Measurements from ENCODE around the gene RBM19. TPM values are rescaled to one million over a fixed set of nuclear protein-coding genes. Genes with fewer than 3 reads are reported as not detected.

The RBM19 gene
- total and polyA plus RNA-seq, 3 donors from 2014 or later, result 28.9 to 55.4 (median 49.5) TPM

- H3K27ac ChIP-seq, result no peak overlapping the region
- H3K36me3 ChIP-seq (ENCODE audit: low read depth, missing control alignments), result no peaks in the 10 kb centered on the region
- TF ChIP-seq POLR2A (IDR thresholded peaks at IDR 0.05) (no peak), CTCF (IDR thresholded peaks at IDR 0.05) (no peak)
- DNase-seq, result no peak
- intact Hi-C loops (cut with DNase I; ENCODE audit: low total_unique reads), result no loop called here
- H3K4me1 ChIP-seq, result peaks cover 5% of the 10 kb centered on the region
- H3K4me3 ChIP-seq, result no peak overlapping the region
- no peaks in the 10 kb centered on the region for H3K9me3 ChIP-seq
- WGBS, 2 donors, result 96 to 100% methylated on average over 1 of the region's 1 CpG
- no peaks in the 10 kb centered on the region for H3K27me3 ChIP-seq
Measured at GRCh38 chr12:113962733-113963132, 3.4 kb downstream of the RBM19 start.

GRCh38 chr12:113961921-113962710 is 4.0 kb downstream of the RBM19 start:
- Histone ChIP-seq H3K4me1 (peaks cover 5% of the 10 kb centered on the region), H3K4me3 (no peak overlapping the region), H3K36me3 (ENCODE audit: low read depth, missing control alignments) (no peaks in the 10 kb centered on the region), H3K9me3 (no peaks in the 10 kb centered on the region), H3K27ac (no peak overlapping the region), H3K27me3 (no peaks in the 10 kb centered on the region)
- TF ChIP-seq CTCF (IDR thresholded peaks at IDR 0.05) (no peak), POLR2A (IDR thresholded peaks at IDR 0.05) (no peak)
- WGBS, 2 donors, result 74 to 83% methylated on average over 12 to 16 of the region's 16 CpGs
- no peak for DNase-seq
- intact Hi-C loops (cut with DNase I; ENCODE audit: low total_unique reads), result no loop called here

- Histone ChIP-seq H3K4me3 (no peak overlapping the region), H3K27me3 (no peaks in the 10 kb centered on the region), H3K27ac (no peak overlapping the region), H3K9me3 (no peaks in the 10 kb centered on the region), H3K4me1 (no peaks in the 10 kb centered on the region), H3K36me3 (ENCODE audit: low read depth, missing control alignments) (no peaks in the 10 kb centered on the region)
- no peak for TF ChIP-seq CTCF (IDR thresholded peaks at IDR 0.05)
- TF ChIP-seq POLR2A (IDR thresholded peaks at IDR 0.05), result no peak
- 92 to 96% methylated on average over 5 to 6 of the region's 6 CpGs for WGBS, 2 donors
- intact Hi-C loops (cut with DNase I; ENCODE audit: low total_unique reads), result no loop called here
- DNase-seq, result no peak
Measured at GRCh38 chr12:113960030-113960429, 6.1 kb downstream of the RBM19 start.

GRCh38 chr12:113959096-113959495 is 7.0 kb downstream of the RBM19 start:
- intact Hi-C loops (cut with DNase I; ENCODE audit: low total_unique reads), result no loop called here
- WGBS, 2 donors, result 88 to 96% methylated on average over 13 to 14 of the region's 14 CpGs
- H3K27ac ChIP-seq, result no peak overlapping the region
- H3K27me3 ChIP-seq, result no peaks in the 10 kb centered on the region
- TF ChIP-seq CTCF (IDR thresholded peaks at IDR 0.05), result no peak
- no peak for TF ChIP-seq POLR2A (IDR thresholded peaks at IDR 0.05)
- H3K4me3 ChIP-seq, result no peak overlapping the region
- DNase-seq, result no peak
- H3K4me1 ChIP-seq, result no peaks in the 10 kb centered on the region
- H3K9me3 ChIP-seq, result no peaks in the 10 kb centered on the region
- no peaks in the 10 kb centered on the region for H3K36me3 ChIP-seq (ENCODE audit: low read depth, missing control alignments)

DNA sequence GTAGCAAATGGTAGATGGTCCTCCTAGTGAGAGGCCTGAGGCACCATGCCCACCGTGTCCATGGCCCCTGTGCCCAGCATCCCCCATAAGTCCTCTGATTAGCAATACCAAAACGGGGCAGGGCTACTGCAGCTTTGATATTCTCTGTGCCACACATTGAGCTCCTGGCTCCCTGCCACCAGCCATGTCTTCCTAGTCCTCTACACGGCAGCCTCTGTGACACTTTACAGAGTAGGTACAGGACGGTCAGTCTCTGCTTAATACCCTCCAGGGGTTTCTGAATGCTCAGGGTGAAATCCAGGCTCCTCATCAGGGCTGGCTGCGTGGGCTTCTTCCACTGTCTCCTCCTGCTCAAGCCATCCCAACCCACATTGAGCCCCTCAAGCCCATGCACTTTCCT is 8.0 kb downstream of the RBM19 start:
- no peaks in the 10 kb centered on the region for H3K36me3 ChIP-seq (ENCODE audit: low read depth, missing control alignments)
- DNase-seq, result no peak
- intact Hi-C loops (cut with DNase I; ENCODE audit: low total_unique reads), result no loop called here
- no peaks in the 10 kb centered on the region for H3K27me3 ChIP-seq
- 68 to 94% methylated on average over 4 to 5 of the region's 5 CpGs for WGBS, 2 donors
- no peaks in the 10 kb centered on the region for H3K4me1 ChIP-seq
- H3K4me3 ChIP-seq, result no peak overlapping the region
- TF ChIP-seq CTCF (IDR thresholded peaks at IDR 0.05) (no peak), POLR2A (IDR thresholded peaks at IDR 0.05) (no peak)
- H3K9me3 ChIP-seq, result no peaks in the 10 kb centered on the region
- no peak overlapping the region for H3K27ac ChIP-seq
